HG02678 (cell line): ENCODE results near the gene GBP2.

Experiments
- ATAC-seq: cut with Tn5 transposase; IDR thresholded peaks from one replicate; pipeline ENCODE4 v1.9.1; 2021; ENCODE audit warnings: mild to moderate bottlenecking, moderate library complexity; ENCODE audit not compliant: unreplicated experiment

Gene GBP2, protein sequence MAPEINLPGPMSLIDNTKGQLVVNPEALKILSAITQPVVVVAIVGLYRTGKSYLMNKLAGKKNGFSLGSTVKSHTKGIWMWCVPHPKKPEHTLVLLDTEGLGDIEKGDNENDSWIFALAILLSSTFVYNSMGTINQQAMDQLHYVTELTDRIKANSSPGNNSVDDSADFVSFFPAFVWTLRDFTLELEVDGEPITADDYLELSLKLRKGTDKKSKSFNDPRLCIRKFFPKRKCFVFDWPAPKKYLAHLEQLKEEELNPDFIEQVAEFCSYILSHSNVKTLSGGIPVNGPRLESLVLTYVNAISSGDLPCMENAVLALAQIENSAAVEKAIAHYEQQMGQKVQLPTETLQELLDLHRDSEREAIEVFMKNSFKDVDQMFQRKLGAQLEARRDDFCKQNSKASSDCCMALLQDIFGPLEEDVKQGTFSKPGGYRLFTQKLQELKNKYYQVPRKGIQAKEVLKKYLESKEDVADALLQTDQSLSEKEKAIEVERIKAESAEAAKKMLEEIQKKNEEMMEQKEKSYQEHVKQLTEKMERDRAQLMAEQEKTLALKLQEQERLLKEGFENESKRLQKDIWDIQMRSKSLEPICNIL

GRCh38 chr1:89125913-89126580 is at the start of gene GBP2:
GBP2 (minus strand) TSS chr1:89126114; CDS start chr1:89121966, 4,148 bp downstream.
- peak; percentile 74 for ATAC-seq

GRCh38 chr1:89174491-89174890 is 48.6 kb upstream of the GBP2 start:
- ATAC-seq, result no peak

- no peak for ATAC-seq
Measured at GRCh38 chr1:89172468-89173143, 46.7 kb upstream of the GBP2 start.

DNA sequence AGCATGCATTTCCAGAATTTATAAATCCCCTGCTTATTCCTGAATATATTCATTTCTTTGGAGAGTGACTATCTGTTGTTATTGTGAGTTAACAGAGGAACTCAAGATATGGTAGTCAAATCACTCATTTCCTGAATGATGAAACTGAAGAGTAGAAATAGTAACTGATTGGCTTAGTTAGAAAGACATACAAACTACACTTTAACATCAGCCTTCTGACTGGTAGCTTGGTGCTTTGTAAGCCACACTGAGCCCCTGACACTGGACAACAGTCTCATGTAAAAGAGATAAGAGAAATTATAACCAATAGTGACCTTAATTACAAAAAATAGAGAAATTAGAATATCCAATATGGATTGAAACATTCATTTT is 45.1 kb upstream of the GBP2 start:
- ATAC-seq, result no peak

GRCh38 chr1:89170170-89171066 is 44.5 kb upstream of the GBP2 start:
- no peak for ATAC-seq

- no peak for ATAC-seq
Measured at GRCh38 chr1:89169166-89169565, 43.3 kb upstream of the GBP2 start.

GRCh38 chr1:89167590-89168230 is 41.8 kb upstream of the GBP2 start:
- ATAC-seq, result no peak

DNA sequence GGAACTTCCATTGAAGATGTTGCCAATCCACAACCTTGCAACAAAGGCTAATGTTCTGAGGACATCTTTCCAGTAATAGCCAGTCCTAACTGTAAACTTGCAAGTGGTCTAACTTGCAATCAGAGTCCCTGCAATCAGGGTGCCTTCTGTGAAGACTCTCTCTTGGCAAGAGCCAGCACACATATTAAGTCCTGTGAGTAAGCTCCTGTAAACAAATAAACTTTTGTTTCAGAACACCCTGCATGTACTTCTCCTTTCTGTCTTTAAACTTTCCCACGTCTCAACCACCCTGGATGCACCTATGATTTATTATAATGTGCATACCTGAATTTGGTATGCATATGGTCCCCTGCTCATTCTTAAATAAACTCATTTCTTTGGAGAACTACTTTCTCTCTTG is 40.8 kb upstream of the GBP2 start:
- ATAC-seq, result no peak

DNA sequence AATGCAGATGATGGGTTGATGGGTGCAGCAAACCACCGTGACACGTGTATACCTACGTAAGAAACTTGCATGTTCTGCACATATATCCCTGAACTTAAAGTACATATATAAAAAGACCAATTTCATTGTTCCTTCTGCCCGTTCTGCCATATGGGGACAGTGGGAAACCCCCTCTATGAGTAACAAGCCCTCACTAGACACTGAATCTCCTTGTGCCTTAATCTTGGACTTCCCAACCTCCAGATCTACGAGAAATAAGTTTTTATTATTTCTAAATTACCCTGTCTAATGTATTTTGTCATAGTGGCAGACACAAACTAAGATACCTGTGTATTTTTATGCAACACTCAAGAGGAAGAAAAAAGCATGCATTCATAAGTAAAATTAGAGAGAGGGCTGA is 39.9 kb upstream of the GBP2 start:
- ATAC-seq, result no peak

DNA sequence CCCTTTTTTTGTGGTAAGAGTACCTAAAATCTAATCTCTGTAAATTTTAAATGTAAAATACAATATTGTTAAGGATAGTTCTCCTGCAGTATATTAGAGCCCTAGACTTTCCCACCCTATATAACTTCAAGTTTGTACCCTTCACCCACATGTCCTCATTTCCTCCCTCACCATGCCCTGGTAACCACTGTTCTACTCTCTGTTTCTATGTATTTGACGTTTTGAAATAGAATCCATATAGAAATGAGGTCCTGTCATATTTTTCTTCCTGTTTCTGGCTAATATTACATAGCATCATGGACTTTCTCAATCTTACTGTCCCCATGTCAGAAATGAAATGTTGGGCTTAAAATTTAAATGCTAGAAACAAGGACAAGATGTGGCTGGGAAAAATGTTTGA is 25.1 kb upstream of the GBP2 start:
- no peak for ATAC-seq

DNA sequence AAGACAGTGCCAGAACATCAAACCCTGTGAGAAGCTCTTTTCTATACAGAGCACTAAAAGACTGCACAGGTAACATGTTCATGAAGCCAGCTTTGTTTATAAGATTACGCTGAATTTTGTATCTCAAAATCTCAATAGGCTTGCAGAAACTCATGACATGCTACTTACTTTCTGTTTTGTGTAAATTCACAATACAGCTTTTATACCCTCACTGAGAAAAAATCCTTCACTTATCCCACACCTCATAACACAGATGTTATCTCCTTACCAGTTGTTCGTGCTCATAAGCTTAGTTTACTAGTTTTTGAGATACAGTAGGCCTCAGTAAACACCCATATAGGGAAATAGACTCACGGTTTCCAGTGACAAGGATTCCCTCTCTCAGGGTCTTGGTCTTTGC is 24.1 kb upstream of the GBP2 start:
- no peak for ATAC-seq

GRCh38 chr1:89149229-89149628 is 23.3 kb upstream of the GBP2 start:
- ATAC-seq, result no peak

DNA sequence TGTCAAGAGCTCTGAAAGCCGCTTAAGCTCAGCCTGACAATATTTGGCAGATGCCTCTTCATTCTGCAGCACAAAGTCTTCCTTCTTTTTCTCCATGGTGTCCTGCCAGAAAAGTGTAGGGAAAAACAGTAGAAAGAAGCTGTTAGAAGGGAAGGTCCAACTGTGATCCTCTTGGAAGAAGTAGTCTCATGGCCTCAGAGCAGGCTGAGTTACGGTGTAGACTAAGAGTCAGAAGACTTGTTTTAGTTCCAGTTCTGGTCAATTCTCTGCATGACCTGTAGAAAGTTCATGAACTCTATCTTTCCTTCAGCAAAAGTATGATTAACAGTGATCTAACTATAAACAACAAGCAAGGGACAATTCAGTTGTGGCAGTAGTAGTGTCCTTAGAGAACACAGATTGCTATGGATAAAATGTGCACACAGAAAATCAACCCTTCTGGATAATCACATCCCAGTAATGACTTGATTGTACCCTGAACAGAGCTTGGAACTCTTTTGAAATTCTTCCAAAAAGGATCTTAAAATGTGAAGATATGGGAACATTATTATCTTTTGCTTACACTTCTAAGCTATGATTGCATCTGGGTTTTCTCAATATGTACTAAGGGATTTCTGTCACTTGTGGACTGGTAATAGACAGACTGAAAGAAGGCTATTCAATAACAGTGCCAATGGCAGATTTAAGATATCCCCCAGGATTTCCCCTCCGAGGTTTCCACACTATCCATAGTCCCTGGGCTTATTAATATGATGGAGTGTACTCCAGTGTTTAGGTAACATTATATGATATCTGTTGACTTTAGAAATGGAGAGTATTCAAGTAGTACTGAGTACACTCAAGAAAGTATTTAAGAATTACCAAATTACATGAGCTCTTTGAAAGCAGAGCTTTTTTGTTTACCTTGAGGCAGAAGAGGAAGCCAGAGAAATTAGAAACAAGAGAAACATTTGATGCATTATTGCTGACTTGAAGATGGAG is 22.1 kb upstream of the GBP2 start:
- no peak for ATAC-seq

DNA sequence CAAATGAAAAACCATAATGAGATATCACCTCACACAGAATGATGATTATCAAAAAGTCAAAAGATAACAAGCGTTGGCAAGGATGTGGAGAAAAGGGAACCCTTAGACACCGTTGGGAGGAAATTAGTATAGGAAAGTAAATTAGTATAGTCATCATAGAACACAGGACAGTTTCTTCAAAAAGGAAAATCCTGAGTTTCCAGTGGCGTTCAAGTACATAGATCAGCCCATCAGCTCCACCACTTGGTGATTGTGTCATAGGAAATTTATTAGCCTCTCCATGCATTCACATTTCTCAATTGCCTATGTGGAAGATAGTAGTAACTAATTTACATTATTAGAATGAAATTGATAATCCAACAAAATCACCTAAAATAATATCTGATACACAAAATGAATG is 20.8 kb upstream of the GBP2 start:
- ATAC-seq, result no peak

GRCh38 chr1:89143484-89143883 is 17.6 kb upstream of the GBP2 start:
- ATAC-seq, result no peak

DNA sequence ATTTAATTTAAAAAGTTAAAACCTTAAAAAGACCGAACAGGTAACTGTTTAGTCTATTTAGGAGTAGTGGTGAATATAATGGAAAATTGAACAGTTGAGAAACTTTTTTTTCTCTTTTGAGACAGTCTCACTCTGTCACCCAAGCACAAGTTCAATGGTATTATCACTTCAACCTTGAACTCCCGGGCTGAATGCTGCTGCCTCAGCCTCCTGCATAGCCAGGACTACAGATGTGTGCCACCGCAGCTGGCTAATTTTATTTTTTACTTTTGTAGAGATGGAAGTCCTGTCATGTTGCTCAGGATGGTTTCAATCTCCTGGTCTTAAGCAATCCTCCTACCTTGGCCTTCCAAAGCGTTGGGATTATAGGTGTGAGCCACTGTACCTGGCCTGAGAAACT is 16.2 kb upstream of the GBP2 start:
- ATAC-seq, result no peak

DNA sequence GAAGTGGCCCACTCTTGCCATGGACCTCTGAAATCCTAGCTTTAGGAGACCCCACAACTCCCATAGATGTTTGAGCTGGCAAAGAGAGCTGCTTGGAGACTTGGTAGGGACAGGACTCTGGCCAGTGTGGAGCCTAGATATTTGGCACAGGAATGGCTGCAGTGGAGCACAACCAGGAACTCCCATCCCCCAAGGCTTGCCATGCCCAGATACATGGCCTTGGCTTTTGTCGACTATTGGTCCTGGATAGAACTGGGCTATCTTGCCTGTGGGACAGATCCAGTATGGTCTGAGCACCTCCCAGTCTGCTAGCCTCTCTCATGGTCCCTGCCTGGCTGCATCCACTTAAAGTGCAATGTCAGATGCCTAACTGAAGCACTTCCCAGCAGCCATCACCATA is 7.8 kb upstream of the GBP2 start:
- ATAC-seq, result no peak

- no peak for ATAC-seq
Measured at GRCh38 chr1:89130716-89131115, 4.8 kb upstream of the GBP2 start.

GRCh38 chr1:89129911-89130310 is 4.0 kb upstream of the GBP2 start:
- ATAC-seq, result no peak
